Hematopoietic multipotent progenitor cell treated with erythropoietin and hydrocortisone succinate and interleukin-3 and kit ligand, for 17 days (in vitro differentiated cells): Measurements from ENCODE around the gene TBCE.

Source experiments
- DNase-seq: peaks from one replicate; pipeline ENCODE4 v3.0.0-alpha.2; 2015; ENCODE audit warnings: low spot score

TBCE gene, protein sequence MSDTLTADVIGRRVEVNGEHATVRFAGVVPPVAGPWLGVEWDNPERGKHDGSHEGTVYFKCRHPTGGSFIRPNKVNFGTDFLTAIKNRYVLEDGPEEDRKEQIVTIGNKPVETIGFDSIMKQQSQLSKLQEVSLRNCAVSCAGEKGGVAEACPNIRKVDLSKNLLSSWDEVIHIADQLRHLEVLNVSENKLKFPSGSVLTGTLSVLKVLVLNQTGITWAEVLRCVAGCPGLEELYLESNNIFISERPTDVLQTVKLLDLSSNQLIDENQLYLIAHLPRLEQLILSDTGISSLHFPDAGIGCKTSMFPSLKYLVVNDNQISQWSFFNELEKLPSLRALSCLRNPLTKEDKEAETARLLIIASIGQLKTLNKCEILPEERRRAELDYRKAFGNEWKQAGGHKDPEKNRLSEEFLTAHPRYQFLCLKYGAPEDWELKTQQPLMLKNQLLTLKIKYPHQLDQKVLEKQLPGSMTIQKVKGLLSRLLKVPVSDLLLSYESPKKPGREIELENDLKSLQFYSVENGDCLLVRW

DNA sequence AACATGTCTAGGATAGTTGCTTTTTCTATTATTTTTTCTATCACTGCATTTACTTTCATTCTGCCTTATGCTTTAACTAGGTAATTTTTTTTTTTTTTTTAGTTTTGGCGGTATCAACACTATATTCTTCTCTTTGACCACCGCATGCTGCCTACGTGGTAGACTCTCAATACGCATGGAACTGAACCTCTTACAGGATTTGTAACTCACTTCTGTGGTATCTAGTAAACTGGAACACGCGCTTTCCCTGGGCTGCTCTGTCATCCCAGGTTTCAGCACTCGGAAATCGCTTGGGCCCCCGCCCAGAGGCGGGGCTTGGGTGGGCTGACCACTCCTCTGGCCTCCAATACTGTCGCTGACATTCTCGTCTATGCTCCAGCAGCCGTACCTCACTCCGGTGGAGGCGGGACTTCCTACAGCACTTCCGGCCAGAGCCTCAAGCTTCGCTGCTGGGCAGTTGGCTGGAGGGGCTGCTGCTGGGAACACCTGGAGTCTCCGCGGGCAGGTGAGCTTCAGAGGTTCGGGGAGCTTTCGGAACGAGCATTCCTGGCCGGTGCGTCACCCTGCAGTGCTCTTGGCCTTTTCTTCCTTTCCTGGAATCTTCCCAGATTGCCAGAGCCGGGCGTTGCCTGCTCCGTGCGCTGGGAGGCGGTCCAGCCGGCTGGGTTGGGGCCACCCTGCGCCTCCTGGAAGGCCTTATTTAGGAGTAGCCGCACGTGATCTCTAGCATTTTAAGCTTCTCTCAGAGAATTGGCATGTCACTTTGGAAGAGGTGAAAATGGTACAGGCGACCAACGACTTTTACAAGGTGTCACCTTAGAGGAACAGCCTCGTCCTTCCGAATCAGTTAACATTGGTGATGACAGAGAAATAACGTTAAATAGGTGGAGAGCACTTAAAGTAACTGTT is at the start of gene TBCE:
TBCE (plus strand) TSS at position 428 of the 909 bp plus-strand sequence. CDS start 12,623 bp downstream, outside the sequence.
- peak; percentile 89 for DNase-seq

DNA sequence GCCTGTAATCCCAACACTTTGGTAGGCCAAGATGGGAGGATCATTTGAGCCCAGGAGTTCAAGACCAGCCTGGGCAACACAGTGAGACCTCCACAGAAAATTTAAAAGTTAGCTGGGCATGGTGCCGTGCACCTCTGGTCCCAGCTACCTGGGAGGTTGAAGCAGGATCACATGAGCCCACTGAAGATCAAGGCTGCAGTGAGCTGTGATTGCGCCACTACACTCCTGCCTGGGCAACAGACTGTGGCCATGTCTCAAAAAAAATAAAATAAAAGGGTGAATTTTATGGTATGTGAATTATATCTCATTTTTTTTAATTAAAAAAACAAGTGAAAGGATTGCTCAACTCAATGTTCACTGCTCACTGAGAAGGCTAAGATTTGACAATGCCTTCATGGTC is 48.0 kb upstream of the TBCE start:
- no peak for DNase-seq

DNA sequence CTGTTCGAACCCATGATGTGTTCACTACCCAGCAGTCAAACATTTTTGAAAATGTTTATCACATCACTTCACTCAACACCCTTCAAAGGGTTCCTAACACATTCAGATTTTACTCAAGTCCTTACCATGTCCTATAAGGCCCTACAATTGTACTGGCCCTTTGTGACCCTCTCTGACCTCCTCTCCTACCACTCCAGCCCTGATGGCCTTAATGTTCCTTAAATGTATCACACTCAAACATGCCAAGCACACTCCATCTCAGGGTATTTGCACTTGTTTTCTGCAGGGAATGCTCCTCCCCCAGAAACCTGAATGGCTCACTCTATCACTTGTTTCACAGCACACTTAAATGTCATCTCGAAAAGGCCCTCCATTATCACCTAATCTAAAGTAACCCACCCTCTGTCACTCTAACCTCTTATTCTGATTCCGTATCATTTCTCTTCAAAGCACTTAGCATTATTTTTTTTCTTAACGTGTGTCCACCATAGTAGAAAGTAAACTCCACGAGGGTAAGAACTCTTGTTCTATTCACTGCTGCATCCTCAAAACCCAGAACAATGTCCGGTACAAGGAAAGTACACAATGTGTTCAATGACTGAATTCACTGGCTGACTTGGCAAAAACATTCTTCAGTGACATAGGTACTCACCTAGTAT is 46.6 kb upstream of the TBCE start:
- no peak for DNase-seq

DNA sequence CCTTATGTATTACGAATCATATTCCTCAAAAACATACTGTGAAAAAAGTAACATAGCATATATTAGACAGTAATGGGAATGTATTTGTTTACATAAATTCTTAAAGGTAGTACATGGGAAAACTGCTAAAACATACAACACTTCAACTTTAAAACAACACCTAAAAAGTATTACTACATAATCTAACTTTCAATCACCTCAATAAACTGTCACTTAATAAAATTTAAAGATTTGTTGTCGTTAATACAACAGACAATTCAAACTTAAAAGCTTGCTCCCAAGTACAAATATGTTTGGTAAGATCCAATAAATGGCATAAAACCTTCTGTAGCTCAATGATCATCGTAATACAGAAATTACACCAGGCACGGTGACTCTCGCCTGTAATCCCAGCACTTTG is 42.9 kb upstream of the TBCE start:
- DNase-seq = no peak

DNA sequence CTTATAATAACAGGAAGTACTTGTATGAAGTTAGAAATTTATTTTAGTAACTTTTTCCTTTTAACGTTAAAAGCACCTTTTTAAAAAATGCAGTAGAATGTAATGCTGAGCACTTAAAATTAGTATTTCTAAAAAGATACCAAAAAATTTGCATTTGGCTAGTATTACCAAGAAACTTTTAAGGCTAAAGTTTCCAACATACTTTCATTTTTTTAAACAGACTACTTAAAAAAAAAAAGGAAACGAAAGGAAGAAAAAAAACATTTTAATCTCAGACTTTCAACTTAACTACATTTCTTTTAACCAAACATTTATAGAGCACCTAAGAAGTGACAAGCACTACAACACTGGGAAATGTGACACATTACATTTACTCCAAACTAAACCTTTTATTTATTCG is 42.1 kb upstream of the TBCE start:
- no peak for DNase-seq

DNA sequence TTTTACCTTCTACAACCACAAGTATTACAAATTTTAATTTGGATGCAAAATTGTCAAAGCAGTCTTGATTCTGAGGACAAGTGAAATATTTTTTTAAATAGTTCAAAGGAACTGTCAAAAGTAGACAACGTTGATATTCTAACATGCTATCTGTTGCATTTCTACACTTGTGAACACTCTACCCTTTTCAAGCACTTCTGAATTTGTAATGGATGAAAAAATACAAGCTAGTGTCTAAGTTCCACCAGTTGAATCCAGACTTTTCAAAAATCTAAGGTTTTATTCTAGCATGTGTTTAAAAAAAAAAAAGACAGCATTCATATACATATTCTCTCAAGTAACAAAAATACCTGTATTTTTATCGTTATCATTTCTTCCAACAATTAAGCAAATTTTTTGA is 41.4 kb upstream of the TBCE start:
- no peak for DNase-seq

DNA sequence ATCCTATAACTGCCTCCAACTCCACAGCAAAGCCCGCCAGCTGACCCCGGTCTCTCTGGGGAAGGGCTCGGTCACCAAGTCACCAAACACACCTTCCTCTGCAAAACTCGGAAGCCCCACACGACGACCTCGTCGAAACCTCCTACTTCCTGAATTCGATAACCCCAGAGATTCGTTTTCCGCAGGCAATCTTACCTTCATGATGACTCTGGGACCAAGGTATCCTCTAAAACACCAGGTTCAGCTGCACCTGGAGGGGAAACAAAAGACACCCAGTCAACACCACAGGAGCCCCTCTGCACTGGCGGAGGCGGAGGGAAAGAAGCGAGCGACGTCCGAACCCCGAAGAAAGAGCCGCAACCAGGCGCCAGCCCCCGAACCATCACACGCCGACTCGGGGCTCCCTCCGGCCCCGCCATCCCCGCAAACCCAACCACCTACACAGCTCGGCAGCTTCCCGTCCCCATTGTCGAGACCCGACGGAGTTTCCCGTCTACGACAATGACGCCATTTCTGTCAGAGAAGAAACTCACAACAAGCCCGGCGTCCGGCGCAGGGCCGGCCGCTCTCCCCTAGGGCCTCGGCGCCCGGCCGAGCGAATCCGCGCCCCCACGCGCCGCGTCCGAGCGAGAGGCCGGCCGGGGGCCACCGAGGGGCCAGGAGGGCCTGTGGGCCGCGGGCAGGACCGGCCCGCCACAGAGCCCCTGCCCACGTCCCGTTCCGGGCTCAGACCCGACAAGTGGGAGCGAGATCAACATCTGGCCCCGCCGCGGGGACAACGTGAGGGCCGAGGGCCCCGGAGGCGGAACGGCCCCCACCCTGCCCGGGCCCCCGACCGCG is 40.3 kb upstream of the TBCE start:
- peak; percentile 61 for DNase-seq

DNA sequence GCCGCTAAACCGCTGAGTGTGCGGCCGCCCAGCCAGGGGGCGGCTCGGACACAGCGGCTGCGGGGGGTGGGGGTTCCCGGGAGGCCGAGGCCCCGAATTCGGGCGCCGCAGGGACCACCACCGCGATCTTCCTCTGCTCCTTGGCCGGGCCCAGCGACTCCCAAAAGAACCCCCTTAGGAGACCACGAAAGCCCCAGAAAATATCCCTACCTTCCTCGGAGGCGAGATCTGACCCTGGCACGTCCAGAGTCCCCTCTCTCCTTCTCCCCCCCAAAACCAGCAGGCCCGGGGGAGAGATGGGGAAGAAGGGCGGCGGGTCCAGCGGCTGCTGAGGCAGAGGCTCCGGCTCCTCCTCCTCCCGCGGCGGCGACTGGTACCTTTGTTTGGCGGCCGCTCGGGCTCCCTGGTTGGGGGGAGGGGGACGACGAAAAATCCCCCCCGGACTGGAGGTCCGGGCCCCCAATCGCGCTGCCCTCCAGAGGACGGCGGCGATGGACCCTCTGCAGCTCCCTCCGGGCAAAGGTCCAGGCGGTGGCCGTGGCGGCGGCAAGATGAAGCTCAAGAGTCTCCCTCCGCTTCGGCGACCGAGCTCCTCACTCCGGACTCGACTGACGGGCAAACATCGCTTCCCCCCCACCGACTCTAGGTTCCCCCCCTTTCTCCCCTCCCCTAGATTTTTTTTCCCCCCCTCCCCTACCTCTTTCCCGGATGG is 39.5 kb upstream of the TBCE start, which contains the start of gene ARID4B:
ARID4B (minus strand) TSS at position 621 of the 712 bp plus-strand sequence. CDS start 1,260 bp downstream, outside the sequence.
- DNase-seq = no peak

DNA sequence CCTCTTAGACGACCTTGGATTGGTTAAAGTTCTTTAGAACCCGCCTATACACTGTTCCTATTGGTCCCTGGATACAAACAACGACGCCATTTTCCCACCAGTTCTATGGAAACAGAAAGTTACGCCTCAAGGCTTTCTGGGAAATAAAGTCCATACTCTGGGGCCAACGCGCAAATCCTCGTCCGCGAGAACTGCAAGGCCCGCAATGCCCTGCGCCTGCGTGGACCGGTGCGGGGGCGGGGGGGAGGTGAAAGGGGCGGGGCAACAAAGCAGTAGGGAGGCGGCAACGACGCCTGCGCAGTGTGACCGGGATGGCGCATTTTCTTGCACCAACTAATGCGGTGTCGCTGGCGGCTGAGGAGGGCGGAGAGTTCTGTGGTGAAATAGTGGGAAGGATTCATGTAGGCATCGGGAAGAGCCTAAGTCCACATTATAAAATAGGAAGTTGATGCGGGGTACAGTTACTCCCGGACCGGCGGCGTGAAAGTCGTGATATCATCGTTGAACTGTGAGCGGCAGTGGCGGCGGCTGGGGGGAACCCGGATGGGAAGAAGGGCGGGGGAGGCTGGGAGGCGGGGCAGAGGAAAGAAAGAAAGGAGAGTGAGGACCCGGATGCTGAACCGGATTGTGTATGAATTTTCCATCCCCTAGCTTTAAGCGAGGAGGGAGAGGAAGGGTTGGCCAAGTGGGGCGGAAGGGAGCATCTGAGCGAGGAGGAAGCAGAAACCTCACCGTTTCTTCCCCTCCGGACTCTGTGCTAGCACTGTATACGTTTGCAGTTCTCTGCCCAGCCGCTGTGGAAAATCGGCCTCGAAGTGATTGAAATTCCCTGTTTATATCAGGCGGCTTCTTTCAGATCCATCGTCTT is 38.7 kb upstream of the TBCE start, which contains the start of gene GGPS1:
GGPS1 (plus strand) TSS at position 300 of the 868 bp plus-strand sequence. CDS start 6,695 bp downstream, outside the sequence.
- DNase-seq = peak; percentile 99

DNA sequence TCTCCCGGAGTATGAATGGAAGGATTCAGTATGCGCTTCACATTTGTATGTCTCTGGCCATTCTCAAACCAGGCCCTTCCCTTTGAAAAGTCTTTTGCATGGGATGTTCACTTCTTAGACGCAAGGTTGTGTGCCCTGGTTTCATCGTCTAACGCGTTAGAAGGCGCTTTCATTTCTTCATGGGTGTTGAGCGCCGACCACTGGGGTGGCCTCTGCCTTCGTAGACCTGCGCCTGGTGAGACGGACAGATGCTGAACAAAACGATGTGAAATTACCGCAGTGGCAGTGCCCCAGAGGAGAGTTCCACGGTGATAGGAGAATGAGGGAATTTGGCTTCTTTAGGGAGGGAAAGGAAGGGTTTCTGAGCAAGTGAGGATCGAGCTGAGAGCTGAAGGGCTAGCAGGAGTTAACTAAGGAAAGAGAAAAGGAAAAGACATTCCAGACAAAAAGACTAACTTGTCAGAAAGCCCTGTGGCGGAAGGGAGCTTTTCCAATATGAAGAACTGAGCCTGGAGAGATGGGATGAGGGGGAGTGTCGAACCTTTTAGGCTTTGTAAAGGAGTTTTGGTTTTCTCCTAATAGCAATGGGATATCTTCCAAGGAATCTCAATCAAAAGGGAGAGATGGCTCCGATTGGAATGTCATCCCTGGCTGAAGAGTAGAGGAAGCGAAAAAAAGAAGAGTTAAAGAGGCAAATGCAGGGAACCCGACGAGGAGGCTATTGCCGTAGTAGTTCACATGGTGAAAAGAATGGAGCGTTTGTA is 37.9 kb upstream of the TBCE start:
- DNase-seq = peak; percentile 76

DNA sequence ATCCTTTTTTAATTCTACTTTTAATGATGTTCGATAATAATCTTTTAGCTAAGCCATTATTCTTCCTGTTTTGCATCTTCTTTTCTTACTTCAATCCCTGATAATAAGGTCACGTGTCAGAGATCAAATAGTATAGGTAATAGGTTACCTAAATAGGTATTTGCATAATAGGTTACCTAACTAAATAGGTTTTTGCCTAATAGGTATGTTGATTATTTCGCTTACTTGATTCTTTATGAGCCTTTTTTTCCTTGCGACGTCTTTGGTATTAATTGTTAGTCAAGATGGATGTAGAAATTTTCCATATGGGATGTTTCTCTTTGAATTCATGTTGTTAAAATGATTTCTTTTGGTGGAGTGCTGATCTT is 36.3 kb upstream of the TBCE start:
- no peak for DNase-seq

DNA sequence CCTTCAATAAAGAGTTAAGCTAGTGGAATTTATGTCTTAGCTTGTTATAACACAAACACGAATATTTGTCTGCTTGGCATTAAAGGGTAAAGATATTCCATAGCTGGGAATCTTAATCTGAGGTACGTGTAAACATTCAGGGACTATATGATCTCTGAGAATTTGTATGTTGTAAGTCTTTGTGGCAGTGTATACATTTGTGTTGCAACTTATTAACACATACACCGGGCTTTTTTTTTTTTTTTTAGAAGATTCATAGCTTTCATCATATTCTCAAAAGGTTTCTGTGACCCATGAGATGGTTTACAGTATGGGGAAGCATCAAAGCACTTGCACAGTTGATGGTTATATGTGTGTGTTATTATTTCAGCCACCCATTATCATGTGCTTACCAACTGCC is 35.8 kb upstream of the TBCE start:
- no peak for DNase-seq

DNA sequence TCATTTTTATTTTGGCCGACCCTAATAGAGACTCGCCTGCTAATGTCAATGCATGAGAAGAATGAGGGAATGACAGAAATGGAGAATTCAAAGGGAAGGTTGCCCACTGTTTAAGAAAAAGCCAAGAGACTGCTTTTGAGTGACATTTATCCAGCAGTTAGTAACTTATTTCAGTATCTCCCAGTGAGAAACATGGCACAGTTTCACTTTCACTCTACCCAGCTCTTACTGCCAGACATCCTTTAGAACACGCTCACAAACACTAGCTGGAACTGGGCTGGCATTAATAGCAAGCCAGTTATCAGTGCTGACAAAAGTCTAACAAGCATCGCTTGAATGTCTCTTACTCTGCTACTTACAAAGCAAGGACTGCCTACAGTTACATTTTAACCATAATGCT is 30.3 kb upstream of the TBCE start:
- DNase-seq = peak; percentile 49

DNA sequence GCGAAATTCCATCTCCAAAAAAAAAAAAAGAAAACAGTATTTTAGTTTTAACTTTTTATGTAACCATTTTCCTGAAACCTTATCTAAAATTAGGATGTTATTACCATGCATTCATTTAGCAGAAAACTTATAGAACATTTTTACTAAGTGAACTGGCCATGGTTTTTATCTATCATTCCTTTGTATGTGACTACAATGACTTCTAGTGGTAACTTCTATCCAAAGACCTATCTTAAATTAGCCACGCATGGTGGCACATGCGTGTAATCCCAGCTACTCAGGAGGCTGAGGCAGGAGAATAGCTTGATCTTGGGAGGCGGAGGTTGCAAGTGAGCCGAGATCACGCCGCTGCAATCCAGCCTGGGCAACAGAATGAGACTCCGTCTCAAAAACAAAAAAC is 27.5 kb upstream of the TBCE start:
- peak; percentile 53 for DNase-seq

DNA sequence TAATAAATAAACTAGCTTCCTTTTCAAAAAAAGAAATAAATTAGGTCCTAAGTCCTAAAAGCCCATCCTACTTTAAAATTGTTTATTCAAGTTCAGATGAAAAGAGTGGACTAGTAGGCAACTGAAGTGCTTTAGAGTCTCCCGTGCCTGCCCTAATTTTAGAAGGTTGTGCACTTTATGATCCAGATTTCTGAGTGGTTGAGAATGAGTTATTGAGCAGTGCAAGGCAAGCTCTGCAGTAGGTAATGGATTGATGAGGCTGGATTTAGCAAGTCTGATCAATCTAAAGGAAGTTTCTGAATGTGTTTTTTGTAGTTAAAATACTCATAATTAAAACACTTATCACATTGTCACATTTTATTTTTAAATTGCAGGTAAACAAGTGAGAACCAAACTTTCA is 25.9 kb upstream of the TBCE start:
- DNase-seq = no peak

DNA sequence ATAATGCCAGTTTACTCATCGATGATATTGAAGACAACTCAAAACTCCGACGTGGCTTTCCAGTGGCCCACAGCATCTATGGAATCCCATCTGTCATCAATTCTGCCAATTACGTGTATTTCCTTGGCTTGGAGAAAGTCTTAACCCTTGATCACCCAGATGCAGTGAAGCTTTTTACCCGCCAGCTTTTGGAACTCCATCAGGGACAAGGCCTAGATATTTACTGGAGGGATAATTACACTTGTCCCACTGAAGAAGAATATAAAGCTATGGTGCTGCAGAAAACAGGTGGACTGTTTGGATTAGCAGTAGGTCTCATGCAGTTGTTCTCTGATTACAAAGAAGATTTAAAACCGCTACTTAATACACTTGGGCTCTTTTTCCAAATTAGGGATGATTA is 25.2 kb upstream of the TBCE start:
- no peak for DNase-seq

DNA sequence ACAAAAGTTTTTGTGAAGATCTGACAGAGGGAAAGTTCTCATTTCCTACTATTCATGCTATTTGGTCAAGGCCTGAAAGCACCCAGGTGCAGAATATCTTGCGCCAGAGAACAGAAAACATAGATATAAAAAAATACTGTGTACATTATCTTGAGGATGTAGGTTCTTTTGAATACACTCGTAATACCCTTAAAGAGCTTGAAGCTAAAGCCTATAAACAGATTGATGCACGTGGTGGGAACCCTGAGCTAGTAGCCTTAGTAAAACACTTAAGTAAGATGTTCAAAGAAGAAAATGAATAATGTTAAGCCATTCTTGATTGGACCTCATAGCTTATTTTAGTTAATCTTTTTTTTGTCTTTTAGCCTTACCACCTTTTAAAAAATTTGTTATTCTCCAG is 24.8 kb upstream of the TBCE start:
- no peak for DNase-seq

DNA sequence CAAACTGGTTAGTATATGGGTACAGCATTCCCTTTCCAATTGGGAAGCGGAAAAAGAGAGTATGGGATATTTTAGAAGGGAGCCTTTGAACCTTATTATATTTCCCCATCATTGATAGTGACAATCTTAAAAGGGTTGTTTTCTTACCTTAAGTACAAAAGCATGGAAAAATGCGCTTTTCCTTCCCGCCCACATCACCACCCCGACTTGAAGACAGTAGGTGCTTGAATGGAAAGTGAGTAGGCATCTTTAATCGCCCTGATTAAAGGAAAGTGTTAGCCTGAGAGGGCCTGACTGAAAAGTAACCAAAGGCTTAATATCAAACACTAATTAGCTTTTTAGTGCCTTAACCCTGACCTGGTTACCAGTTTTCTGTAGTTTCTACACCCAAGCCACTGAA is 23.5 kb upstream of the TBCE start:
- no peak for DNase-seq

DNA sequence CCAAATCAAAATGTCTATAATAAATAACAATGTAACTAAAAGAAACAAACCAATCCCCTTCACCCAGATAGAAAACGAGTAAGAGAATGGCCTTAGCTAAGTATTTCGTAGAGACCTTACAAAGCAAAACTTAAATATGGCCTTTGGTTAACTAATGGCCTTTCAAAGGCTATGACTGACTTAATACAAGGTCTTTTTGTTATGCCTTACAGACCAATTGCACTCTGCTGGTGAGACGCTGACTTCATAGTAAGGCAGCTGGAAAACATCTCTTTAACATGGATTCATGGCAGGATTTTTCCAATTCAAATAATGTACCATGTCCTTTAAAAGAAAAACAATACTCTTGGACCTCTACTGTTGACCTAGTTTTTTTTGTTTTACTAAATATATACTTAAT is 15.8 kb upstream of the TBCE start:
- DNase-seq = no peak
